Astrocyte (in vitro differentiated cells and primary cell): ENCODE results near the gene SENP2. TPM values are rescaled to one million over a fixed set of nuclear protein-coding genes. Genes with fewer than 3 reads are reported as not detected.
"Not testable (repeated sequence)": the region's sequence is repeated elsewhere in the genome, so short reads cannot be mapped to it uniquely, and the experiment has no call there.

Experiments used
- DNase-seq: peaks from one replicate; pipeline ENCODE4 v3.0.0-alpha.2; 2010; ENCODE audit warnings: low read depth
- FAIRE-seq: peaks from 2 replicates; lab custom pipeline; 2011; peaks lifted over from hg19 to GRCh38; lab: Jason Lieb, UNC
- H2AFZ ChIP-seq: 2 replicates; pipeline ENCODE4 v1.6.0; 2012; ENCODE audit warnings: low read depth, low read length, inconsistent platforms
- H3K27ac ChIP-seq: 2 replicates; pipeline ENCODE4 v1.5.1; 2011; ENCODE audit warnings: low read depth, low read length, inconsistent platforms
- H3K27me3 ChIP-seq: 2 replicates; pipeline ENCODE4 v1.6.0; 2011; ENCODE audit warnings: low read length, inconsistent platforms; ENCODE audit not compliant: insufficient read depth
- H3K36me3 ChIP-seq: 2 replicates; pipeline ENCODE4 v1.5.1; 2011; ENCODE audit warnings: low read length, inconsistent platforms; ENCODE audit not compliant: insufficient read depth
- H3K4me1 ChIP-seq: 2 replicates; pipeline ENCODE4 v1.5.1; 2011; ENCODE audit warnings: low read length, inconsistent platforms; ENCODE audit not compliant: insufficient read depth
- H3K4me2 ChIP-seq: 2 replicates; pipeline ENCODE4 v1.6.0; 2012; ENCODE audit warnings: low read length, inconsistent platforms
- H3K4me3 ChIP-seq: 2 replicates; pipeline ENCODE4 v1.5.1; 2011; ENCODE audit warnings: low read depth, mild to moderate bottlenecking, low read length, inconsistent platforms; ENCODE audit not compliant: insufficient read depth
- H3K79me2 ChIP-seq: 2 replicates; pipeline ENCODE4 v1.6.0; 2012; ENCODE audit warnings: mild to moderate bottlenecking, low read length, inconsistent platforms; ENCODE audit not compliant: insufficient read depth
- H3K9ac ChIP-seq: 2 replicates; pipeline ENCODE4 v1.6.0; 2012; ENCODE audit warnings: mild to moderate bottlenecking, low read length, inconsistent platforms
- H3K9me3 ChIP-seq: 2 replicates; pipeline ENCODE4 v1.5.1; 2012; ENCODE audit warnings: low read depth, mild to moderate bottlenecking, low read length, inconsistent platforms; ENCODE audit not compliant: insufficient read depth
- H4K20me1 ChIP-seq: 2 replicates; pipeline ENCODE4 v1.6.0; 2012; ENCODE audit warnings: low read length, inconsistent platforms; ENCODE audit not compliant: insufficient read depth
- H3K27ac Mint-ChIP-seq: one replicate; pipeline ENCODE4 v1.8.0; 2021; ENCODE audit warnings: mild to moderate bottlenecking, mixed read lengths; ENCODE audit not compliant: unreplicated experiment
- H3K27me3 Mint-ChIP-seq: one replicate; pipeline ENCODE4 v1.8.0; 2021; ENCODE audit warnings: low read depth, mixed read lengths; ENCODE audit not compliant: unreplicated experiment
- H3K36me3 Mint-ChIP-seq: one replicate; pipeline ENCODE4 v1.8.0; 2021; ENCODE audit warnings: low read depth, mixed read lengths; ENCODE audit not compliant: unreplicated experiment
- H3K4me1 Mint-ChIP-seq: one replicate; pipeline ENCODE4 v1.8.0; 2021; ENCODE audit warnings: low read depth, mixed read lengths; ENCODE audit not compliant: unreplicated experiment
- H3K4me3 Mint-ChIP-seq: one replicate; pipeline ENCODE4 v1.8.0; 2021; ENCODE audit warnings: mild to moderate bottlenecking, moderate library complexity, mixed read lengths; ENCODE audit not compliant: unreplicated experiment
- H3K9me3 Mint-ChIP-seq: one replicate; pipeline ENCODE4 v1.8.0; 2021; ENCODE audit warnings: mild to moderate bottlenecking, mixed read lengths; ENCODE audit not compliant: unreplicated experiment
- CTCF ChIP-seq: IDR thresholded peaks from 2 replicates; pipeline ENCODE4 v1.5.1; 2011; ENCODE audit warnings: low read depth, mild to moderate bottlenecking, inconsistent platforms, low read length, moderate library complexity; ENCODE audit not compliant: insufficient read depth
- EZH2 ChIP-seq: IDR thresholded peaks from 2 replicates; pipeline ENCODE4 v1.6.1; 2012; ENCODE audit warnings: mild to moderate bottlenecking, low read length, inconsistent platforms; ENCODE audit not compliant: insufficient read depth
- total RNA-seq: library from RNA; stranded (reverse); gene quantifications from 2 replicates; pipeline ENCODE4 v1.2.1, GENCODE V29; 2021

Gene SENP2
- total RNA-seq, 1 donor from 2014 or later = 44.1 TPM

GRCh38 chr3:185555860-185556347 lies 30.2 kb upstream of the SENP2 start:
- no peak for FAIRE-seq
- H3K36me3 Mint-ChIP-seq = no peaks in the 10 kb centered on the region

GRCh38 chr3:185556640-185557039 lies 29.5 kb upstream of the SENP2 start:
- not testable (repeated sequence) for H3K27ac Mint-ChIP-seq, H3K27me3 Mint-ChIP-seq, DNase-seq, H3K27ac ChIP-seq, H3K79me2 ChIP-seq, H3K4me3 ChIP-seq, H3K4me3 Mint-ChIP-seq, H3K27me3 ChIP-seq, H3K4me1 Mint-ChIP-seq, H3K9me3 Mint-ChIP-seq, H2AFZ ChIP-seq, H3K4me2 ChIP-seq, H3K36me3 ChIP-seq, H3K36me3 Mint-ChIP-seq, H4K20me1 ChIP-seq, H3K9ac ChIP-seq, FAIRE-seq, H3K9me3 ChIP-seq
- H3K4me1 ChIP-seq = peaks cover 12% of the 10 kb centered on the region

More at GRCh38 chr3:185555860-185556347, 30.2 kb upstream of the SENP2 start:
- peaks cover 12% of the 10 kb centered on the region for H3K4me1 ChIP-seq
- H3K4me3 ChIP-seq = no peak overlapping the region
- Mint-ChIP-seq H3K9me3 (no peaks in the 10 kb centered on the region), H3K27ac (no peak overlapping the region), H3K4me1 (peaks cover 9% of the 10 kb centered on the region), H3K27me3 (no peaks in the 10 kb centered on the region), H3K4me3 (no peak overlapping the region)
- H3K4me2 ChIP-seq = no peak overlapping the region
- no peak for TF ChIP-seq CTCF
- TF ChIP-seq EZH2 = no peak
- no peaks in the 10 kb centered on the region for H4K20me1 ChIP-seq
- no peaks in the 10 kb centered on the region for H3K9me3 ChIP-seq
- H3K36me3 ChIP-seq = no peaks in the 10 kb centered on the region
- DNase-seq = no peak
- no peak overlapping the region for H3K27ac ChIP-seq
- H3K9ac ChIP-seq = no peak overlapping the region
- no peaks in the 10 kb centered on the region for H3K79me2 ChIP-seq
- H3K27me3 ChIP-seq = no peaks in the 10 kb centered on the region
- no peak overlapping the region for H2AFZ ChIP-seq

GRCh38 chr3:185558395-185558794 lies 27.7 kb upstream of the SENP2 start:
- no peaks in the 10 kb centered on the region for H3K9me3 ChIP-seq
- no peak overlapping the region for H3K9ac ChIP-seq
- peaks cover 11% of the 10 kb centered on the region for H3K4me1 ChIP-seq
- H3K27me3 Mint-ChIP-seq = no peaks in the 10 kb centered on the region
- FAIRE-seq (no peak), DNase-seq (no peak)
- H2AFZ ChIP-seq = no peak overlapping the region
- no peak overlapping the region for H3K4me3 ChIP-seq
- H3K36me3 Mint-ChIP-seq = no peaks in the 10 kb centered on the region
- H3K27ac ChIP-seq = no peak overlapping the region
- no peaks in the 10 kb centered on the region for H3K9me3 Mint-ChIP-seq
- peaks cover 9% of the 10 kb centered on the region for H3K4me1 Mint-ChIP-seq
- peak overlapping the region; percentile 66 for H3K4me2 ChIP-seq
- no peaks in the 10 kb centered on the region for H3K79me2 ChIP-seq
- H3K36me3 ChIP-seq = no peaks in the 10 kb centered on the region
- H3K27ac Mint-ChIP-seq = no peak overlapping the region
- no peaks in the 10 kb centered on the region for H4K20me1 ChIP-seq
- TF ChIP-seq EZH2 (no peak), CTCF (no peak)
- no peak overlapping the region for H3K4me3 Mint-ChIP-seq
- peaks cover 3% of the 10 kb centered on the region for H3K27me3 ChIP-seq
